ENCODE data around the gene TACC2.

The TACC2 gene

DNA sequence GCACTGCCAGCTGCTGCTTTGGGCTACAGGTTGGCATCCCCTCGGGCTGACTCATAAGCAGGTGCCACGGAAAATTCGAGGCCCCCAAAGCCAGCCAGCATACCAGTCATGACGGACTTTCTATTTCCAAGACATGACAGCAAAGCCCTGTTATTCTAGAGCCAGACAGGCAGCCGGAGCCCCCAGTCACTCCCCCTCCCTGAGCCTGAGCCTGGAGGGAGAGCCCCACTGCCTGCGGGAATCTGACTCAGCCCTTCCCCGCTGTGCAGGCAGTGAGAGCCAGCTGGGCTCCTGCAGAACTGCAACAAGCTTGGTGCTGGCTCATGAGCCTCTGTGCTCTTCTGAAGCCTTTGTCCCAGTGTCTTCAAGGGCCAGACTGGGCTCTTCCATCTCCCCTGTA is 297.9 kb downstream of the TACC2 start:
- no peak for DNase-seq

DNA sequence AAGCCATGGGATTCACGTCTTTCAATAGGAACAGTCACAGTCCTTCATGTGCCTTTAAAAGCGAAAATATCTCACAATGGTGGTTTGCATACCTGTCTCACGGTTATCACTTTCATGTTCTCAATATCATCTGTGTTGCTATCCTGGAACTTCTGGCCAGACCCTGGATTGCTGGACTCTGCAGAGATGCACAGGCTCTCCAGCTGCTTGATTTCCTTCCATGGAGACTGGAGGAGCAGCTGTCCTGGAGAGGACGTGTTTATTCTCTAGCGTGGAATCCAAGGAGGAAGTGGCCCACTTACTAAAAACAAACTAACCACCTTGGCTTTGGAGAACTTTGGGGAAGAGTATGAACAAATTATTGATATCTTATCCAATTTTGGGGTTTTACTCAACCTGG is 298.6 kb downstream of the TACC2 start:
- no peak for DNase-seq

GRCh38 chr10:122288262-122288661 is 299.3 kb downstream of the TACC2 start:
- DNase-seq = no peak

DNA sequence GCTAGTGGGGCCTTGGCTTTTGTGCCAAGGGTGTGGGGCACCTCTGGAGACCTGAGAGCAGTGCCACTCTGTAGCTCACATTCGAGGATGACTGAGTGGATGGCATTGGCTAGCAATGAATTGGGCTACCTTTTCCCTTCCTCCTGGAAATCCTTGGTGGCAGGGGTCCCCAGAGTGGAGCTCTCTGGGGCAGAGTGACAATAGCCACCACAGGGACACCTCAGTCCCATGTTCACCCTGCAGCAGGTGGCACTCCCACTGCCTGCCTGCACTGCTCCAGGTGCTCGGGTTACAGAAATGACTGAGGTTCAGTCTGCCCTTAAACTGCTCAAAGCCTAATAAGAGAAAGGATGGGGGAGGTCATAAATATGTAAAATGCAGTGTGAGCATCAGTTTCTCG is 300.0 kb downstream of the TACC2 start:
- no peak for DNase-seq

DNA sequence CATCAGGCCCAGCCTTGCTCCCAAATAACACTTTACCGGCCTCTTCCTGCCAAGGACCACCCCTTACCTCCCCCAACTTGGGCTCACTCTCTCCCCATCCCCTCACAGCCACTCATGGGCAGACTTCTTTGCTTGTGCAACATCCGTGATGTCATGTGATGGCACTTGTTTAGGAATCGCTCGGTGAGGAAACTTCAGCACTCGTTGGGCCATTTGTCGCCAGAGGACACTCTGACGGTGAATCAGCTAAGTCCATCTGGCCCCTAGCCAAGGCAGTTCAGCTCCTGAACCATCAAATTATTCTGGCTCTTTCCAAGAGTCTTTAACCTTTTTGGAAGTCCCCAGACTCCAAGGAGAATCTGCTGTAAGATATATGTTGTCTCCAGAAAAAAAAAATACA is 301.4 kb downstream of the TACC2 start:
- no peak for DNase-seq

- no peak for DNase-seq
These were observed 302.0 kb downstream of the TACC2 start for GRCh38 chr10:122290833-122291532.

DNA sequence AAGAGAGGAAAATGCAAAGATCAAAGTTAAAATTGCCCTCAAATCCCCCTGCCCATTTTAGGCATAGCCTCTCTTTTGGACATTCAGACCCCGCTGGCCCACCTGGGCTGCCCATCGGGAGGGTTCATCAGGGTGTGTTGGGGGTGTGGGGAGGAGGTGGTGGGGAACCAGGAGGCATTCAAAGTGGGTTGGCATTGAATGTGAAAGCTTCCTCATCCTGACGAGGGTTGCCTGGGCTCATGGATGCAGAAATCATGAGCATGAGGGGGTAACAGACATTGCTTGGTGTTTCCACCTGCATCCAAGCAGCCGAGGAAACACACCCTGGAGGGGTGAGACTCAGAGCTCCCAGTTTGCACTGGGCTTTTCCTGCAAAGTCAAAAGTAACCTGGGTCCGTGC is 302.8 kb downstream of the TACC2 start:
- DNase-seq = no peak

DNA sequence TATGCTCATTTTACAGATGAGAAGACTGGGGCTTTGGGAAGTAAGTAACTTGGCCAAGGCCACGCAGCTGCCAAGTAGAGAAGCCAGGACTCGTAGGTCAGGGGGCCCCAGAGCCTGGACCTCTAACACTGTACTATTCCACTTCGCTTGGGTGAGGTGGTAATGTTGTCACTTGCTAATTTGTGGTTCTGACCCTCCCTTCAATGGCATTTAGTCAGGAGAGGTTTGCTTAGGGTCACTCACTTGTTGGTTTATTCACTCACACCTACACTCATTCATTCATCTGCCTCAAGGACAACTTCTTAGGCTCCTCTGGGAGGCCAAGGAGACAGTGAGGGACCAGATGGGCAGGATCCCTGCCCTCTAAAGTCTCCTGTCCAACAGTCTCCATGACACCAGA is 303.4 kb downstream of the TACC2 start:
- DNase-seq = no peak

DNA sequence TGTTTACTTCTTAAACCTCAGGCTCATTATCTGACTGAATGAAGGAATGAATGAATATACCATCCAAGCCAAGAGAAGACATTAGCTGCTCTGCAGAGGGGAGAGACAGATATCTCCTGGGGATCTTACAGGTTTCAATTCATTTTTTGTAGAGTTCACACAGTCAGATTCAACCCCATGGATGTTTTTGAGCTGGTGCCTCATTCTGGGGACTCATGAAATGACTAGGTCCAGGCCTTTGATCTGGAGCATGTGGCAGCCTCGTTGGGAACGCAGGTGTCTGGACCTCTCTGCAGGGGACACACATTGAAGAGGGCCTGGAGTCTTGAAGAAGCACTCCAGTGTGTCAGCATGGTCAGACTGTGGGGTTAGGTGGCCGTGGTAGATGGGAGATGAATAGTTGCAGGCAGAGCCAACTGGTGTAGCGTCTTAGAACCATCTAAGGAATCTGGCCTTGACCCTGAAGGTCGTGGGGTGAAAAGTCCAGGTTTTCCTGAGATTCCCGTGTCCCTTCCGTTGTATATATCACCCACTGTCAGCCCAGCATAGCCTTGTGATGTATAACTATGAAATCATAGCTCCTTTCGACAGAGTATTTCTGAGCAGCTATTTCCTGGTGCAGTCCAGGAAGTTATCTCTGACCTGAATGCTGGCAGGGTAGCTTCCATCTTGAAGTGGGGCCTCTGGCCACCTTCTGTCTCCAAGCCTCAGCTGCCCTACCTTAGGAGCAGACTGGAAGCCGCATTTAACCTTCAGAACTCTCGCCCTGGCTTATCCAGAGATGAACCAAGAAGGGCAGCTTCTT is 304.4 kb downstream of the TACC2 start:
- no peak for DNase-seq

- no peak for DNase-seq
These were observed 305.0 kb downstream of the TACC2 start for GRCh38 chr10:122293961-122294380.

GRCh38 chr10:122294511-122295450 is 305.8 kb downstream of the TACC2 start:
- DNase-seq = no peak

- DNase-seq = no peak
These were observed 306.5 kb downstream of the TACC2 start for GRCh38 chr10:122295451-122295809.

- no peak for DNase-seq
These were observed 307.6 kb downstream of the TACC2 start for GRCh38 chr10:122296363-122297120.

- no peak for DNase-seq
These were observed 308.6 kb downstream of the TACC2 start for GRCh38 chr10:122297583-122297982.

DNA sequence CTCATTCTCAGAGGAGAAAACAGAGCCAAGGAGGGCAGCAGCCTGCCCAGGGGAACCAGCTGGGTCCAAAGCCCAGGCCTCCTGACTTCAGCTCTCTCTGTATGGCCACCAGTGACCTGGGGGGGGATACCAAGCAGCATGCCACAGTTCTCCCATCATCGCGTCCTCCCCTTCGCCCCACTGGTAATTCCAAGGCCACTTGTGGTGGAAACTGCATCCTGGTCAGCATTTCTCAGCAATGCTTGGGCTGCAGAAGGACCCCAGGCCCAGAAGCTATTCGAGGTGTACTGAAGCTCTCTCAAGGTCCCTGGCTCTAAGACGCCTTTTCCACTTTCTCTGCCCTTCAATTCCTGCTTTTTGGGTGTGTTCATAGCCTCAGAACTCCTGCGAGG is 309.2 kb downstream of the TACC2 start:
- DNase-seq = no peak

- DNase-seq = peak; percentile 36
These were observed 309.8 kb downstream of the TACC2 start for GRCh38 chr10:122298598-122299301.

DNA sequence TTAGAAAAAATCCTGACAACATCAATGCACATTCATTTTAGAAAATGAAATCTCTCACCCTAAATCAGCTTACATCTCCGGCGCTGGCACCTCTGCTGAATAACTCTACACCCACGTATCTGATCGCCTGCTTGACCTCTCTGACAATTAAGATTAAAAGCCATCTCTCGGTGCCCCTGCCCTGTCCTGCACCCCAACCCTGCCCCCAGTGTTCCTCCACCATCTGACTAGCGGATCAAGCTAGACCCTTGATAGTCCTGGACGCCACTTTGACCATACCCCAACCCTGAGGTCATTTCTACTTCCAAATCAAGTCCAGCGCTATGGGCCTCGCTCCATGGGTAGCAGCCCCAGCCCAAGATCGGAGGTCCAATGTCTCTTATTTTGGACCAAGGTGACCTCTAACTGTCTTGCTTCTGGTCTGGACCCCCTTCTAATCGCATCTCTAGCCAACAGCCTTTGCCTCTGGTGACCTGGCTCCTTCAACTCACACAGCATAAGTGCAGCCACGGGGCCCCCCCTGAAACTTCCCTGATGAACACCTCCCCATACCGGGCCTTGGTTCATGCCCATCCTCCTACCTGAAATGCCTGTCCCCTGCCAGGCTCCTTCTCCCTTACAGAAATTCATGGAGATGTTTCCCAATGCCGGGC is 310.6 kb downstream of the TACC2 start:
- no peak for DNase-seq

DNA sequence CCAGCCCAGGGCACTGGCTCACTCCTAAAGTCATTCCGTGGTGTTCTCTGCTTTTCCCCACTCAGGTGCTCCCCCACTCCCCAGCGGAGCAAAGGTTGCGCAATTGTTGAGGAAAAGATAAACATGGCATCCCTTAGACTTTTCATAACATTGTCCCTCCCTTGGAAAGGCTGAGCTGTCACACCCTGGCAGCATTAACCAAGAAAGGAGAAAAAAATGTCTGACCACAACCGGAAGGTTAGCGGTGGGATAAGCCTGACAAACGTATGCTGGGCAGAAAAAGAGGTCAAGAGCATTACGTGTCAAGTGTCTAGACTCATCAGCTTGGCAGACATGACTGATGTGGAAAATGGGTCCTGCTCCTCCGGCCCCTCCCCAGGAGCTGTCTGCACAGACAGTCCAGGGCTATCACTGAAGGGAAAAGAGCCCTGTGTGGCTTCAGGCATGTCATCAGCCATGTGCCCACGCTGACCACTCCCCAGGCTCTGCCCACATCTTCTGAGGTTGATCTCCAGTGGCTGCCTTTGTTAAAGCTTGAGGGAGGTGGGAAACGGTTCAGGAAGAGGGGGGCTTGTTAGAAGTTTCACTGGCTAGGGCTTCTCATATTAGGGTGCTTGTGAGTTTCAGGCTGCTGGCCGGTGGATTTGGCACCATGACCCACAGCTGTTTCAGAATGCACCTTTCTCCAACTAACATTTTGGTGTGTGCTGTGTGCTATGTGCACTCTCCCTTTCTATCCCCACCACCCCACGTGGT is 312.3 kb downstream of the TACC2 start:
- no peak for DNase-seq

GRCh38 chr10:122301811-122302115 is 312.8 kb downstream of the TACC2 start:
- DNase-seq = no peak

DNA sequence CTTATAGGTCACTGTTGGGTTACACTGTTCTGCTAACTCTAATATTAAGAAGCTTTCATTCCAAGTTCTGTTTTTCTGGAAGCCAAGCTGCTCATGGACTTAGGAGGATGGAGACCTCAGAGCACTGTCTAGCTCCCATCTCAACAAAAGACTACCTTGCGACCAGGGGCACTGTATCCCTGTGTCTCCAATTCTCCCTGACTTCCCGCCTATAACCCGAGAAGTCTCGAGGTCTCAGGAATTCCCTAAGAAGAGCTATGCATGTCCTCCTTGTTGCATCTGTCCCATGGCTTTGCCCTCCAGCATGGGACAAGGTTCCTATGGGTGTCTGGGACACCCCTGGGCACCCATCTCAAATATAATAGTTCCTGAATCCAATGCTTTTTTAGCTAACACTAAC is 313.4 kb downstream of the TACC2 start:
- DNase-seq = no peak

Data from NCI-H748 treated with DMSO at 0.1 percent for 48 hours (cell line).